ENCODE data around the gene IMMP2L. TPM values are rescaled to one million over a fixed set of nuclear protein-coding genes. Genes with fewer than 3 reads are reported as not detected.

Gene IMMP2L
- total and polyA plus RNA-seq, 4 donors: 7.3 to 21.1 (median 12.4) TPM

DNA sequence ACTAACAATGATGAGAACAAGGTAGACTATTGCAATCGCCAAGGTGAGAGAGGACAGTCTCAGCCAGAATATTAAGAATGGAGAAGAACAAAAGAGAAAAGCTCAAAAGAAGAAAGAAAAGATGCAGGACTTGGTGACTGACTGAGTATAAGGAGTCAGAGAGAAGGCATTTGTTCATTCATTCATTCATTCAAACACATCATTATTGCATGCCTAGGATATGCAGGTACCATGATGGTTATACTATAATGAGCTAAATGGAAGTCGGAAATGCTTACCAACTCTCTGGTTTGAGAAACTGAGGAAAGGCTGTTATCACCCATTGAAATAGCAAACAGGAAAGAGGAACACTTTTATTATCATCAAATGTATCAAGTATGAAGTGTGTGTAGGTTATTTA is 180.7 kb downstream of the IMMP2L start (continued):
- TF ChIP-seq, protein P1, sequence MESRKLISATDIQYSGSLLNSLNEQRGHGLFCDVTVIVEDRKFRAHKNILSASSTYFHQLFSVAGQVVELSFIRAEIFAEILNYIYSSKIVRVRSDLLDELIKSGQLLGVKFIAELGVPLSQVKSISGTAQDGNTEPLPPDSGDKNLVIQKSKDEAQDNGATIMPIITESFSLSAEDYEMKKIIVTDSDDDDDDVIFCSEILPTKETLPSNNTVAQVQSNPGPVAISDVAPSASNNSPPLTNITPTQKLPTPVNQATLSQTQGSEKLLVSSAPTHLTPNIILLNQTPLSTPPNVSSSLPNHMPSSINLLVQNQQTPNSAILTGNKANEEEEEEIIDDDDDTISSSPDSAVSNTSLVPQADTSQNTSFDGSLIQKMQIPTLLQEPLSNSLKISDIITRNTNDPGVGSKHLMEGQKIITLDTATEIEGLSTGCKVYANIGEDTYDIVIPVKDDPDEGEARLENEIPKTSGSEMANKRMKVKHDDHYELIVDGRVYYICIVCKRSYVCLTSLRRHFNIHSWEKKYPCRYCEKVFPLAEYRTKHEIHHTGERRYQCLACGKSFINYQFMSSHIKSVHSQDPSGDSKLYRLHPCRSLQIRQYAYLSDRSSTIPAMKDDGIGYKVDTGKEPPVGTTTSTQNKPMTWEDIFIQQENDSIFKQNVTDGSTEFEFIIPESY (IDR thresholded peaks at IDR 0.05): no peak
- TF ChIP-seq, protein P2, sequence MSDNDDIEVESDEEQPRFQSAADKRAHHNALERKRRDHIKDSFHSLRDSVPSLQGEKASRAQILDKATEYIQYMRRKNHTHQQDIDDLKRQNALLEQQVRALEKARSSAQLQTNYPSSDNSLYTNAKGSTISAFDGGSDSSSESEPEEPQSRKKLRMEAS (IDR thresholded peaks at IDR 0.05): no peak
- TF ChIP-seq, protein P3, sequence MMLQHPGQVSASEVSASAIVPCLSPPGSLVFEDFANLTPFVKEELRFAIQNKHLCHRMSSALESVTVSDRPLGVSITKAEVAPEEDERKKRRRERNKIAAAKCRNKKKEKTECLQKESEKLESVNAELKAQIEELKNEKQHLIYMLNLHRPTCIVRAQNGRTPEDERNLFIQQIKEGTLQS (IDR thresholded peaks at IDR 0.05): no peak

GRCh38 chr7:111380945-111381344 is 181.3 kb downstream of the IMMP2L start:
- TF ChIP-seq EGR1 (IDR thresholded peaks at IDR 0.05; ENCODE audit: low read depth in 2 of 2) (no peak), HNF4G (IDR thresholded peaks at IDR 0.05) (peak; percentile 88), RAD21 (IDR thresholded peaks at IDR 0.05) (peak; percentile 18 to 33), FOXA2 (IDR thresholded peaks at IDR 0.05) (peak; percentile 14), YY1 (IDR thresholded peaks at IDR 0.05) (peak; percentile 12), NR2F2 (IDR thresholded peaks at IDR 0.05) (peak; percentile 61), SP1 (IDR thresholded peaks at IDR 0.05) (peak; percentile 89), GABPA (IDR thresholded peaks at IDR 0.05 in 1 of 2, conservative IDR thresholded peaks at IDR 0.05 in 1 of 2) (no peak), JUND (IDR thresholded peaks at IDR 0.05) (peak in 1 of 2 donors; percentile 19), FOXA1 (IDR thresholded peaks at IDR 0.05) (no peak), HNF4A (conservative IDR thresholded peaks at IDR 0.05) (peak; percentile 88 to 98), TAF1 (conservative IDR thresholded peaks at IDR 0.05) (no peak), RXRA (IDR thresholded peaks at IDR 0.05) (peak; percentile 30 to 73)
- TF ChIP-seq, protein P3 (IDR thresholded peaks at IDR 0.05): no peak
- TF ChIP-seq, protein P1 (IDR thresholded peaks at IDR 0.05): no peak
- TF ChIP-seq, protein P4, sequence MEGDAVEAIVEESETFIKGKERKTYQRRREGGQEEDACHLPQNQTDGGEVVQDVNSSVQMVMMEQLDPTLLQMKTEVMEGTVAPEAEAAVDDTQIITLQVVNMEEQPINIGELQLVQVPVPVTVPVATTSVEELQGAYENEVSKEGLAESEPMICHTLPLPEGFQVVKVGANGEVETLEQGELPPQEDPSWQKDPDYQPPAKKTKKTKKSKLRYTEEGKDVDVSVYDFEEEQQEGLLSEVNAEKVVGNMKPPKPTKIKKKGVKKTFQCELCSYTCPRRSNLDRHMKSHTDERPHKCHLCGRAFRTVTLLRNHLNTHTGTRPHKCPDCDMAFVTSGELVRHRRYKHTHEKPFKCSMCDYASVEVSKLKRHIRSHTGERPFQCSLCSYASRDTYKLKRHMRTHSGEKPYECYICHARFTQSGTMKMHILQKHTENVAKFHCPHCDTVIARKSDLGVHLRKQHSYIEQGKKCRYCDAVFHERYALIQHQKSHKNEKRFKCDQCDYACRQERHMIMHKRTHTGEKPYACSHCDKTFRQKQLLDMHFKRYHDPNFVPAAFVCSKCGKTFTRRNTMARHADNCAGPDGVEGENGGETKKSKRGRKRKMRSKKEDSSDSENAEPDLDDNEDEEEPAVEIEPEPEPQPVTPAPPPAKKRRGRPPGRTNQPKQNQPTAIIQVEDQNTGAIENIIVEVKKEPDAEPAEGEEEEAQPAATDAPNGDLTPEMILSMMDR (IDR thresholded peaks at IDR 0.05; ENCODE audit: low read depth, low read length, missing input control): no peak
- TF ChIP-seq, protein P2 (IDR thresholded peaks at IDR 0.05): peak; percentile 46
- TF ChIP-seq, protein P5, sequence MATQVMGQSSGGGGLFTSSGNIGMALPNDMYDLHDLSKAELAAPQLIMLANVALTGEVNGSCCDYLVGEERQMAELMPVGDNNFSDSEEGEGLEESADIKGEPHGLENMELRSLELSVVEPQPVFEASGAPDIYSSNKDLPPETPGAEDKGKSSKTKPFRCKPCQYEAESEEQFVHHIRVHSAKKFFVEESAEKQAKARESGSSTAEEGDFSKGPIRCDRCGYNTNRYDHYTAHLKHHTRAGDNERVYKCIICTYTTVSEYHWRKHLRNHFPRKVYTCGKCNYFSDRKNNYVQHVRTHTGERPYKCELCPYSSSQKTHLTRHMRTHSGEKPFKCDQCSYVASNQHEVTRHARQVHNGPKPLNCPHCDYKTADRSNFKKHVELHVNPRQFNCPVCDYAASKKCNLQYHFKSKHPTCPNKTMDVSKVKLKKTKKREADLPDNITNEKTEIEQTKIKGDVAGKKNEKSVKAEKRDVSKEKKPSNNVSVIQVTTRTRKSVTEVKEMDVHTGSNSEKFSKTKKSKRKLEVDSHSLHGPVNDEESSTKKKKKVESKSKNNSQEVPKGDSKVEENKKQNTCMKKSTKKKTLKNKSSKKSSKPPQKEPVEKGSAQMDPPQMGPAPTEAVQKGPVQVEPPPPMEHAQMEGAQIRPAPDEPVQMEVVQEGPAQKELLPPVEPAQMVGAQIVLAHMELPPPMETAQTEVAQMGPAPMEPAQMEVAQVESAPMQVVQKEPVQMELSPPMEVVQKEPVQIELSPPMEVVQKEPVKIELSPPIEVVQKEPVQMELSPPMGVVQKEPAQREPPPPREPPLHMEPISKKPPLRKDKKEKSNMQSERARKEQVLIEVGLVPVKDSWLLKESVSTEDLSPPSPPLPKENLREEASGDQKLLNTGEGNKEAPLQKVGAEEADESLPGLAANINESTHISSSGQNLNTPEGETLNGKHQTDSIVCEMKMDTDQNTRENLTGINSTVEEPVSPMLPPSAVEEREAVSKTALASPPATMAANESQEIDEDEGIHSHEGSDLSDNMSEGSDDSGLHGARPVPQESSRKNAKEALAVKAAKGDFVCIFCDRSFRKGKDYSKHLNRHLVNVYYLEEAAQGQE (IDR thresholded peaks at IDR 0.05): peak; percentile 92
- no peak overlapping the region for H3K27ac ChIP-seq (ENCODE audit: low read depth in 1 of 2, low read length in 2 of 2)
- no peak for DNase-seq (ENCODE audit: low spot score)
- H3K4me3 ChIP-seq (ENCODE audit: low read depth in 1 of 3, low read length in 3 of 3): no peak overlapping the region
- no peaks in the 10 kb centered on the region for H3K27me3 ChIP-seq (ENCODE audit: control insufficient read depth in 4 of 4, insufficient read depth in 4 of 4, low read length in 3 of 4)
- H3K4me1 ChIP-seq (ENCODE audit: control insufficient read depth in 4 of 4, insufficient read depth in 4 of 4, low read length in 3 of 4): peaks cover 2 to 12% (median 10%) of the 10 kb centered on the region in 4 donors
- H3K36me3 ChIP-seq (ENCODE audit: control insufficient read depth in 4 of 4, insufficient read depth in 3 of 4, low read depth in 1 of 4, low read length in 3 of 4): no peaks in the 10 kb centered on the region
- 45% methylated on average over 4 of the region's 4 CpGs for WGBS
- peak overlapping the region in 1 of 2 donors; percentile 26 for H3K9ac ChIP-seq (ENCODE audit: low read depth in 1 of 2, low read length in 2 of 2)
- no peaks in the 10 kb centered on the region for H3K9me3 ChIP-seq (ENCODE audit: control insufficient read depth in 4 of 4, low read length in 3 of 4)

Data from liver (tissue), 9 donors.